HG03521 (cell line): ENCODE measurements around the gene ROBO2.

ENCODE experiments used
- ATAC-seq: cut with Tn5 transposase; IDR thresholded peaks from one replicate; pipeline ENCODE4 v1.9.1; 2021; ENCODE audit warnings: mild to moderate bottlenecking, moderate library complexity; ENCODE audit not compliant: unreplicated experiment

The ROBO2 gene

DNA sequence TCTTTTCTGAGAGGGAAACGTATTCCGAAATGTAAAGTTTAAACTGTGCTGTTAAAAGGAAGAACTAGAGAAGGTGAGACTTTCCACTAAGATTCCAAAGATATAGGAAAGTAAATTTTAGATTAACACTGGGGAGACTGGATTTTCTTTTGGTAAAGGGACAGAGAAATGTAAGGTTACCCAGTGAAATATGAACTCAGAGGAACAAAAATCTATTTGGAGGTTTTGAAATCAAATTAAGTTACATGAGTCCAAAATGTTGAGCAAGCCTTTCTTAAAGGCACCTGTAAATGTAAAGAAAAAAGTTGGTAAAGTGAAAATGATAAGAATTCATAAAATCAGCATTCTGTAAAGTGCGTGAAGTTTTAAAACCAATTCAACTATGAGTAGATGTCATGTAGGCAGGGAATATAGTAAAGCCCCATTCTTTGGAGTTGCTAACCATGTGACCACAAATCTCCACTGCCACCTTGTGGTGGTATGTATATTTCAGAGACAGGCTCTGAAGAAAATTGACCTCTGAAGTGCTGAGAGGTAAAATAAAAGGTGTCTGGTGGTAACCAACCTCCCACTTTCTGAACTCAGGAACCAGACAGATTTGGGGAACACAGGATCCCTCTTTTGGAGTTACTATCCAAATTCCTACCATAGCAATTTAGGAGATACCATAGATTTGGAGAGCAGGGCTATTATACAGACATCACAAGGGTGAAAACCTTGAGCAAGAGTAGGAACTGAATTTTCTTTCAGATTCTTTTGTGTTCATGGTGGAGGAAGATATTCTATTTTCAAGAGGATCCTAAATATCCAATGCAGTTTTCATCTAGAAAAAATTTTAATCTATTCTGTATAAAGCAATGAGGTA is 215.3 kb downstream of the ROBO2 start:
- ATAC-seq = no peak

DNA sequence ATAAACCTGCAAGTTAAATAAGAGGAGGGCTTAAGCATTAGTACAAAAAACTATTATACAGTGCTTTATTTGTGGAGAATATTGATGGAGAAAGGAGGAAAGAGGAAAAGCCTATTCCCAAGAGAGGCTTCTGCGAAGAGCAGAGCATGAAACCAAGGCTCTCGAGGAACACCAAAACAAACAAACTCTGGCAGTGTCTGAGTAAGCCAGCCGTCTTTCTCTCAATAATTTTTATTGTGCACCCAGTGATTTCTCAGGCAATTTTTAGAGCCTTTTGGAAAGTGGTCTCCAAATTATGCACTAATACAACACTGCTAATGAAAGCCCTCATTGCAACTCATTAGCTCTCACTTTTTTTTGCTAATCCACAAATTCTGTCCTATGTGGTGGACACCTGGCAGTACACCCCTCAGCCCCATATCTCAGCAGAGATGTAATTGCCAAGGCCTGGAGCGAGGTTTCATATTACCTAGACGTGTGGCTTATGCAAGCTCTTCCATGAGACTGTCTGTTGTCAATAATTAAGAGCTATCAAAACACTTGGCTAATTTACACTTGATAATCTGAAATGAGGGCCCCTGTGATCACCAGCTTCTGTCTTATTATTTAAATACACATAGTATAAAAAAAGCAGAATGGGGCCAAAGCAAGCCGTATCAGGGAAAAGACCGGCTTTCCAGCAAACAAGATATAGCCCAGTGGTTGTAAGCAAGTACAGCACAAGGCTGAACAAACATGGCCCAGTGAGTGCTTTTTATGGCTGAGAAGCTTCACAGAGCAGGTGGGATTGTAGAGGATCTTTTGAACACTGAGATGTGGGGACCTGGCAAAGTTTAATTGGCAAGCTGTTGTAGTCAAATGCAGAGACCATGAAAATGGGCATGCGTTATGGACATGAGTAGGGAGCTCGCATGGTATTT is 216.9 kb downstream of the ROBO2 start:
- ATAC-seq = no peak

DNA sequence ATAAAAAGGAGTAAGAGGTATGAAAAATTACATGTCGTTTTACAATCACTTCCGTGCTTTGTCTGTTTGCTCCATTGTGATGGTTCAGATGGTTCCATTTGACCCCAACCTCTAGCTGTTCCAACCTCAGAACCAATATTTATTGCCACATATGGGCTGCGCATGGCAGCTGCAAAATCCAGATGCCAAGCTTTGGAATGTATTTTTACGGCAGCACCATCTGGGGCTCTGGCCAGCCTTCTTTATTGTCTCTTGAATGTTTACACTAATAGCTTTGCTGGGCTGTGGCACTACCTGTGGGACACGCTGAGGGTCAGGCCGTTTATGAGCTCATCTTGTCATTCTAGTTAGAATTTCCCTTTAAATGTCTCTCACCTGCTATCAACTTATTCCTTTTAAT is 219.8 kb downstream of the ROBO2 start:
- no peak for ATAC-seq

DNA sequence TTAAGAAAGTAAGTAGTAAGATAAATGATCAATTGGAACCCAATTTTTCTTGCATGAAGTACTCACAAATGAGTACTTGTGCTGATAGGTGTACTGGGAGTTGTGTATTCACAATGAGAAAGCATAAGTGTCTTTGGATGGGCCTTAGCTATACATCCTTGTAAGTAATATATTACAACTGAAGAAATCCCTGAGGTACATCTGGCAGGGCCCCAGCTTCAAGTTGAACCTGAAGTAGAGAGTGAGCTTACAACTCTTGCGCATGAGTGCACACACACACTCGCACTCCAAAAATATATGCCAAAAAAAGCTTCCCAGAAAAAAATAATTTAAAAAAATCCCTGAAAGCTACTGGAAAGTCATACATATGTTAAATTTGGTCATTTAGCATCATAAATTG is 222.5 kb downstream of the ROBO2 start:
- no peak for ATAC-seq

DNA sequence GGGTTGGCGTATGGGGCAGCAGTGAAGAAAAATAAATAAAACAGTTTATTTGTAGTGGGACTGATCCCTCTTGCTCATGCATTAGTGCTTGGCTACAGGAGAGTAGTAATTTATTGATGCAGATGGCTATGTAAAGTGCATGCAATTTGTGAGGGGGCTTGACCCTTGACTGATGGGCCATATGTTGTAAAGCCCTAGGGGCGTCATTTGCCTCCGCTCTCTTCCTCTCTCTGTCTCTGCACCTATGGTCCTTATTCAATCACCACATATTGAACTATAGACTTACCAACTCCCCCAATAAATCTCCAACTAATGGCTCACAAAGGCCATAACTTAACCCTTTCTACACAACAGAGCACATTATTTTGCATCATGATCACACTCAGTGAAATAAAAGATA is 227.7 kb downstream of the ROBO2 start:
- no peak for ATAC-seq

DNA sequence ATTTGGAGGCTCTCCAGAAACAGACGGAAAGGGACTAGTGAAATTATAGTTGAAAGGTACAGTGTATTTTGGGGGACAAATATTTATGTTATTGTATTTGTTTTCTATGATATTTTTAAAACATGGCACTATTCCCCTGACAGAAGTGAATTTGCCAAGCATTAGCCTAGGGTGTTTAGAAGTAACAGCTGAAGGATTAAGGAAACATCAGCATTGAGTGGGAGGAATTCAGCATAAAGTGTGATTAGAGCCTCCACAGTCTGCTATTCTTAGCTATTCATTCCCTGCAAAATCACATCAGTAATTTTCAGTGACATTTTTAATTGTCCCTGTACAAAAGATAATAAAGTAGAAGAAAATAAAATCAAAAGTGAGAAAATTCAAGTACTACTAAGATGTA is 231.4 kb downstream of the ROBO2 start:
- no peak for ATAC-seq

DNA sequence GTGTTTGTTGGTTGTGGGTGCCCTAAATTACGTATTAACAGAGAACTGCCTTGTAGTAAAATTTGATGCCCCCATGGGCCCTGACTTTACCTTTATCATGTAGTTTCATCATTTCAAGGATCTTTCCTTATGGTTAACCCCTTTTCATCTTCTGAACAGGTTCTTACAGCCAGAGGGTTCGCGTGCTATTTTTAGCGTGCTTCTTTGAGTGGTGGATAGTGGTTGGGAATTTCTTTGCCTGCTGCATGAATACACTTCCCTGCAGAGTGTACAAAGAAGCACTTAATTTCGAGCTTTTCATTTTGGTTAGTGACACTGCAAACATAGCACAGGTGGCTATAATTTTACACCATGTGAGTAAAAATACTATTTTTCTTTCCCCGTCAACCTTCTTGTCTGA is 231.8 kb downstream of the ROBO2 start:
- no peak for ATAC-seq

DNA sequence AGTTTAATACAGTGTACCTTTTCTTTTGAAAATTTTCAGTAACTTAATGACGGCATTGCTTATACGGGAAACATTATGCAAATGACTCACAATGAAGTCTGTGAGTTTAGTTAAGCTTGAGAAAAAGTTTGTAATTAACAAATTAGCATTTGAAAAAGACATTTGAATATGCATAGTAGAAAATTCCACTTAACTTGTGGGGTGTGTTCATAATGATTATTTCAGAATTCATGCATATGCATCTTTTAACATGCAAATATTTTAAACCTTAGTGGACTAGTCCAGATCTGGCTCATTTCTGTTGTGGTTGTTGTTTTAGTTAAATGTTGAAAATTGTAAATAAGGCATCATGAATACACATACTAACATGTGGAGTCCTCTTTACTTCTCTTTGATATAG is 239.4 kb downstream of the ROBO2 start:
- no peak for ATAC-seq

DNA sequence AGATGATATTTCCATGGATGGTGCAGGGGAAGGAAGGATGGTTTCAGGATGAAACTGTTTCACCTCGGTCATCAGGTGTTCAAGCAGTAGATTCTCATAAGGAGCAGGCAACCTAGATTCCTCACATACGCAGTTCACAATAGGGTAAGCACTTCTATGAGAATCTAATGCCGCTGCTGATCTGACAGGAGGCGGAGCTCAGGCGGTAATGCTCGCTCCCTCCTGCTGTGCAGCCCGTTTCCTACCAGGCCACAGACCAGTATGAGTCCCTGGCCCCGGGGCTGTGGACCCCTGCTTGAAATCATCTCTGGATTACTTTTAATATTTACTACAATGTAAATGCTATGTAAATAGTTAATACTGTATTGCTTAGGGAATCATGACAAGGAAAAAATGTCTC is 241.8 kb downstream of the ROBO2 start:
- ATAC-seq = no peak

DNA sequence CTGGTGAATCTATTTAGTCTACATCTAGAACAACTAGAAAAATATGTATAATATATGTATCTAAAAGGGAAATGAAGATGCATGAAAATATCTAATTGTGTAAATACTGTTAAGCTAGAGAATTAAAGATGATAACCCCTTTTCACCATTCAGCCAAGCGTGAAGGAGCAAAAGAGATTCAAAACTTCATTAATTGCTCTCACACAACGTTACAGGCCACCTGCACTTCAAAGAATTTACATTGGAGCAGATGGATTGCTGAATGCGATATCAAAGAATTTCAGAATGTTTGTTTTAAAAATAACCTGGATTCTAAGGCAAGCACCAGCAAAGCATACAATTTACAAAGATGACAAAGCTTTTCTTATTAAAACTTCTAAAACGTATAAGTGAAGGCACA is 243.2 kb downstream of the ROBO2 start:
- ATAC-seq = no peak

DNA sequence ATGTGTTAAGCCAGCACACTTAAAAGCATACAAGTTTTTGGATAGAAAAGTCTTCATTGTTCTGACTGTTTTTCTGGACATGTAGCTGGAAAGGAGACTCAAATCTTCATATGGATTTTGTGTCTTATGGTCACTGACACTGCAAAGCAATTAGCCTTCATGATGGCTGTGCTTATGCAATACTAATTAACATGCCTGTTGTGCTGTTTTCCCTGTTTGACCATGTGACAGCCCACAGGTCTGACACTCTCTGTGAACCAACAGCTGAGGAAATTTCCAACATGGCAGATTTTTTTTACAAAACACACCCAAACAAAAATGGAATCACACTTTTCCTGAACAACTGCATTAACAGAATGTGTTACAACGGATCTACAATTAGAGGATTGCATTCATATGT is 248.4 kb downstream of the ROBO2 start:
- ATAC-seq = no peak

DNA sequence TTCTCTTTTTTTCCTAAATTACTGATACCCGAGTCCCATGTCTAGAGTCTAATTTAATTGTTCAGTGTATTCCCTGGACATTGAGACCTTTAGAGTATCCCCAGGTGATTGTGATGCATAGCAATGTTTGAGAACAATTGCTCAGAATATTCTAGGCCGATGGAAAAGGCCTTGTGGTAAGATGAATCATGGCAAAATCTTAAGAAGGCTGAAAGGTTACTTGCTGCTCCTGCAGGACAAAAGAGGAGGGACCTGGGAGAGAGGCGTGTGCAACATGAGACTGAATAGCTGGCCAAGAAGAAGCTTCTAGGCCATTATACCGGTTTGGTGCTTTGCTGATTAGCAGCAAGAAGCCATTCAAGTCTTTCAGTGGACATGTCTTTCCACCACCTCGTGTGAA is 256.6 kb downstream of the ROBO2 start:
- no peak for ATAC-seq

DNA sequence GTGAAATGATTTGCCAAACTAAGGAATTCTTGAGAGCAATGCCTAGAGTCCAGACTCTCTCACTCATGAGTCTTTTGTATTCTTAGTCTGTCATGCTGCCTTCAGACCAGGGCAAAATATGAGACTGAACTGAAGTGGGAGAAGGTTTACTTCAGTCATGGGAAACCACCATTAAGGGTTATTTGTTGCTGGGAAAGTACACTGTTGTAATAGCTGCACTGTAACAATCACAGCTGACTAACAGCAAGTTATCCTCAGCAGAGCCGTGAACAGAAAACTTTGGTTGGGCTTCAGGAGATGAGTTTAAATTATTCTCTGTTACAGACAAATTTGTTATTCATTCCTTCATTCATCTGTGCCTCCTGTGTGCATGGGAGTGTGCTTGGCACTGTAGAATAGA is 258.5 kb downstream of the ROBO2 start:
- no peak for ATAC-seq

DNA sequence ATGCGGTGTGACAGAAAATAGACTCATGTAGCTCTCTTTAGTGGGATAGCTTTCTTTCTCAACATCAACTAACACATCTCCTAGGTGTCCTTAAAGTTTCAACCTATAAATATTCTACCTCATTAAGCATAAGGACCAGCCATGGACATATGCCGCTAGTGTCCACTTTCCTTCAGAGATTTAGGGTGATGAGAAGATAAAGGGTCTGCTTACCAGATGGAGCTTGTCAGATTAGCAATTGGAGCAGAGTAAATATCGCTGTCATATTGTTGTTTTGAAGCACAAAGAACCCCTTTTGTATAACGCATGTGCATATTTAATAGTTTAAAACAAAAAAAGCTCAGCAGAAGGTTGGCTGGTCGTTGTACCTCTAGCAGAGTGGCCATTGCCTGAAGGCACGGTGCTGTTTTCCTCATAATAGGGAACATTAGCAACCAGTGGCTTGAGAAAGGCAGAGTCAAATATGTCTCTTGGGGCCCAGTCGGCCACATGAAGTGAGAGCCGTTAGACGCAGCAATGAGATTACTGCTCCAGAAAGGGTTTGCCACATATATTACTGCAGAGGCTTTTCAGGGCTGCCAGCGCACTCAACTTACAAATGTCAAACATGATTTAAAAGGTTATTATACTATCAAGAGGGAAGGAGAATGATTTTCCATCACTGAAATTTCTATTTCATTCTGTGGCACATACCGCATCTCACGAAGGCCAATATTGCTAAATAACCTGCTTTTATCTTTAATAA is 264.2 kb downstream of the ROBO2 start:
- ATAC-seq = no peak

DNA sequence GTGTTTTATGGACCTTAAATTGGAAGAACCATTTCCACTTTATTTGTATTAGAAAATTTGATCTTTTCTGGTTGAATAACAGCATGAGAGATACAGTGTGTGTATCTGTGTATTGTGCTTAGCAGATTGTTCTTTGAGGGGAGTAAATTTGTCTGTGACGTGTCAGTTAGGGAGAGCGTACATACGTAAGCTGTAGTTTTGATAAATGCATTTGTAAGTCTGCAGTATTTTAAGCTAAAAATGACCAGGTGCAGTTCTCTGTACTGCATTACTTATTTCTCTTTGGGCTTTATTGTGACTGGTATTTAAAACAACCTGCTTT is 264.8 kb downstream of the ROBO2 start:
- ATAC-seq = no peak

DNA sequence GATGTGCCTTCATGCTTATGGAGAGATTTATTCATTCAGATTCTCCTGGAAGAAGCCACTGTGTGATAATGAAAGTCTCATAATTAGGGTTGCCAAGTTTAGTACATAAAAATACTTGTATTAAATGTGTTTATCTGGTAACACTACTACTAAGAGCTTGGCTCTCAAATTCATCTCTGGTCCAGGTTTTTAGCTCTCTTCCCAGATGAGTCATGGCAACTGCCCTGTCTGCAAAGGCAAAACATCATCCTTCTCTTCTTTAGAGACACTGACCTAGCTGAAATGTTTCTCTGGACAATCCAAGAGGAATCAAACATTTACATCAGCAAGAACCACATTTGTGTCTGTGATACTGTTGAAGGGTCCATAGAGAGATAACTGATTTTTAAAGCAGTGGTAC is 269.6 kb downstream of the ROBO2 start:
- ATAC-seq = no peak

DNA sequence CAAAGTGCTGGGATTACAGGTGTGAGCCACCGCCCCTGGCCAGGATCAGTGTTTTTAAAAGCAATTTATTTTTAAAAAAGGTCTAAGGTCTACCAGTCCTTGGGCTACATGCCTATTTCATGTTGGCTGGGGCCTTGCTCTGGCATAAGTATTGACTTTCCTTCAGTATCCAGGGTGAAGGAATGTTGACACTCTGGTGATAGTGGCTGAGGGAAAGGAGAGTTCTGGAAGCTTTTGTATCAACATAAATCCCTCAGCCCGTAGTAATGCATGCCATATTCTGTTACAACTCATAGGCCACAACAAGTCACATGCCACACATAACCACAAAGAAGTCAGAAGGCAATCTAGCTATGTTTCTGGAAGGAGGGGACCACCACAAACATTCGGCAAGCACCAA is 273.9 kb downstream of the ROBO2 start:
- ATAC-seq = no peak

DNA sequence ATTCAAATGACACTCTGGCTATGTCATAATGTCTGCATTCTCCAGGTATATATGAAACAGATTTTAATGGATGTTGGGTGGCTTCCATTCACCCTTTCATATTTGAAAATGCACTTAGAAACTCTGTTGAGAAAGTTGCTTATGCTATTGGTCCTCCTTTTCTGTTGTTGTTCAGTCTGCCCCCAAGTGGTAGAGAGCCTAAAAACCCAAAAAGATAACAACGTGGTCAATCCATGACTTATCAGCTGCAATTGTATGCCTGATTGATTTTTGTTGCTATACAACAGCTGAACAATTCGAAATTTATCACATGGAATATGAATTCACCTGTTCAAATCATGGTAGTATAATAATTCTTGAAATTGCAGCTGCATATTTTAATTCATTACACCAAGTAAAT is 279.8 kb downstream of the ROBO2 start:
- ATAC-seq = no peak

DNA sequence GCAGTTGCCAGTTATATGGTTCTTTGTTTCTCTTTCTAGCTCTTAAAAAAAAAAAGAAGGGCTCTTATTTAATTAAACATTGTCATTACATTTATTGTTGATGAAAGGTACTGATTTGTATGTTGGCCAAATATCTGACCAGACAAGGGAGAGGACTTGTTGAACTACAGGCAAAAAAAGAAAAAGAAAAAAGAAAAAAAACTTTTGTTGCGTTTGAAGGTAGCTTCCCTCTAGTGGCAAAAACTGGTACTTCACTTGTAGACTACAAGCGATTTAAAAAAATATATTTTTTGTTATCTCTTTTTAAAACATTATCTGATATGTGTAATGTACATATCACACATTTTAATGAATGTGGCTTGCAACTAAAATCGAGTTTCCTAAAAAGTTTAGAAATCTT is 280.6 kb downstream of the ROBO2 start:
- ATAC-seq = no peak

DNA sequence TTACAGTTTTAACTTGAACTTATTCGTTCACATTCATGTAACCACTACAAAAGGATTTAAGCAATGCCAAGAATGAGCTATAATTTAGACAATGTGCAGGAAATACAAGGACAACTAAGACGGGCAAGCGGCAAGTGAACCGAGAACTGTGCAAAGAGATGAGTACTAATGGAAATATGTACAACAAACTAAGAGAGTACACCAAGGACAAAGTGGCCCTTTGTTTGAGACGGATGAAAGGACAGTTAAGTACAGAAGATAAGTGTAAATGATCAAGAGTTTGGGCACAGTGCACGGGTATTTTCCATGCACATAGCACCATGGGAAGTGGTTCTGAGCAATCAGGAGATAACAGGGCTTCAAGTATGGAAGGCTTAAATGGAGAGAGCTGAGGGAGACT is 281.7 kb downstream of the ROBO2 start:
- no peak for ATAC-seq

DNA sequence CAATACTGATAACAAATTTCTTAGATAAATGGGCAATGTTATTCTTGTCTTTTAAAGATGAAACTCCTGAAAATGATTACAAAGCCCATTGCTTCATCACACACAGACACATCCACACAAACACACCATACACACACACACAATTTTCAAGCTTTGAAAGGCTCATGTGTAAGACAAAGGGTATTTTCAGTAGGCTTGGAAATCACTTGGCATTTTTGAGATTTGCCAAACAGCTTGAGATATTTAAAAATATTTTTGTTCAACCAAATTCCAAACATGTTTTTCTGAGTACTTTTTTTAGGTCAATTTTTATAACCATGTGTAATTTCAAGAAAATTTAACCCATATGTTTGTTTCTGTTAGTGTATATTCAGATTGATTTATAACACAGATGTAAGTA is 283.7 kb downstream of the ROBO2 start:
- ATAC-seq = no peak

DNA sequence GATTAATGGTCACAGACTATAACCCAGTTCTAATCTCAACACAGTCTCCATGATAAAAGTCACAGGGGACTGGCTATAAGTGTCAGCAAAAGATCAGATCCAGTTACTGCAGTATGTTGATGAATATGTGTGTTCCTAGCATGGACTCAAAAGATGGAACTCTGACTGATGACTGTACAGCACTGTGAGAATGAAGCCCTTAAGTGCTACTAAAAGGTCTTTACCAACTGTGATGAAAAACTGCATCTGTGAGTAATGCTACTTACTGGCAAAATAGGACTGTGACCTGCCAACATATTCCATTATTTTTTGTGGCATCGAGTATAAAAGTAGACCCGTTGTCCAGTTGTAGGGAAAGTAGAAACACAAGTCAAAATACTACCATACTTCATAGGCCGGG is 284.2 kb downstream of the ROBO2 start:
- ATAC-seq = no peak
